CD4-positive, alpha-beta memory T cell (primary cell): Measurements from ENCODE around the gene JMJD7. TPM values are rescaled to one million over a fixed set of nuclear protein-coding genes. Genes with fewer than 3 reads are reported as not detected.
A peak's percentile ranks its signal among the peaks of the same experiment; 100 is the strongest.

Experiments used
- CTCF ChIA-PET: fragments of 350-600 bp; sonication (Branson Sonifier 250); formaldehyde crosslinking; loops from one replicate; lab custom pipeline; 2021; ENCODE audit warnings: inconsistent platforms; ENCODE audit not compliant: partially characterized antibody; lab: Charles Lee
- POLR2A ChIA-PET: fragments of 350-600 bp; sonication (Branson Sonifier 250); formaldehyde crosslinking; loops from one replicate; lab custom pipeline; 2021; ENCODE audit not compliant: partially characterized antibody; lab: Charles Lee
- DNase-seq, 5 donors: peaks; one replicate each; pipeline versions ENCODE4 v3.0.0 to v3.0.0-alpha.2; 2020 to 2022; ENCODE audit warnings: mixed read lengths in 1 of 5
- H3K27ac ChIP-seq: one replicate; pipeline ENCODE4 v1.7.0; 2013; ENCODE audit warnings: low read depth, low read length
- H3K27me3 ChIP-seq: 2 replicates; pipeline ENCODE4 v1.7.0; 2013; ENCODE audit warnings: mild to moderate bottlenecking, low read length, moderate library complexity; ENCODE audit not compliant: insufficient read depth
- H3K36me3 ChIP-seq: 2 replicates; pipeline ENCODE4 v1.7.0; 2013; ENCODE audit warnings: mild to moderate bottlenecking, low read length, moderate library complexity; ENCODE audit not compliant: insufficient read depth
- H3K4me1 ChIP-seq: 2 replicates; pipeline ENCODE4 v1.7.0; 2013; ENCODE audit warnings: mild to moderate bottlenecking, low read length, moderate library complexity; ENCODE audit not compliant: insufficient read depth
- H3K4me3 ChIP-seq, 2 donors: one replicate each; pipeline ENCODE4 v1.7.0; 2013; ENCODE audit warnings: low read length in 2 of 2, mild to moderate bottlenecking in 1 of 2
- H3K9me3 ChIP-seq, 2 donors: one replicate each; pipeline ENCODE4 v1.7.0; 2013; ENCODE audit warnings: low read length in 2 of 2, control low read depth in 1 of 2; ENCODE audit not compliant: control insufficient read depth in 1 of 2
- H3K27ac Mint-ChIP-seq, 7 donors: one replicate each; pipeline ENCODE4 v1.8.0; 2020 to 2021; ENCODE audit warnings: mixed read lengths in 7 of 7, mild to moderate bottlenecking in 6 of 7, inconsistent platforms in 3 of 7, moderate library complexity in 3 of 7
- H3K27me3 Mint-ChIP-seq, 2 donors: one replicate each; pipeline ENCODE4 v1.8.0; 2020 to 2021; ENCODE audit warnings: mixed read lengths in 2 of 2
- H3K36me3 Mint-ChIP-seq, 2 donors: one replicate each; pipeline ENCODE4 v1.8.0; 2020 to 2021; ENCODE audit warnings: mixed read lengths in 2 of 2, inconsistent platforms in 1 of 2, mild to moderate bottlenecking in 1 of 2
- H3K4me1 Mint-ChIP-seq, 4 donors: one replicate each; pipeline ENCODE4 v1.8.0; 2020 to 2021; ENCODE audit warnings: mixed read lengths in 4 of 4, mild to moderate bottlenecking in 1 of 4
- H3K4me3 Mint-ChIP-seq, 8 donors: one replicate each; pipeline ENCODE4 v1.8.0; 2020 to 2021; ENCODE audit warnings: mixed read lengths in 8 of 8, mild to moderate bottlenecking in 7 of 8, moderate library complexity in 6 of 8, inconsistent platforms in 3 of 8
- H3K9me3 Mint-ChIP-seq, 8 donors: one replicate each; pipeline ENCODE4 v1.8.0; 2020 to 2021; ENCODE audit warnings: mixed read lengths in 8 of 8, mild to moderate bottlenecking in 5 of 8, inconsistent platforms in 3 of 8, moderate library complexity in 1 of 8
- intact Hi-C: fragments of 100-400 bp; cut with micrococcal nuclease; formaldehyde crosslinking; loops from one replicate; pipeline ENCODE4 v1.15.1; 2023
- polyA plus RNA-seq, 2 donors: library from polyadenylated mRNA; unstranded; fragments of 300-500 nt; fragmentation: Illumina TruSeq; gene quantifications; one replicate each; pipeline ENCODE4 v1.2.3, GENCODE V29; 2021
- total RNA-seq, 2 experiments: library from RNA; stranded (reverse); gene quantifications; one replicate each; pipeline ENCODE4 v1.2.3, GENCODE V29; 2021

Gene JMJD7
- total and polyA plus RNA-seq, 4 experiments from 2014 or later = 18.7 to 78.5 (median 51.5) TPM

GRCh38 chr15:41881086-41881485 lies 53.2 kb downstream of the JMJD7 start:
- DNase-seq = no peak
- peak overlapping the region in 3 of 7 donors; percentile 23 to 71 (median 42) for H3K27ac Mint-ChIP-seq

GRCh38 chr15:41881550-41881919 lies 53.6 kb downstream of the JMJD7 start:
- no peak overlapping the region for H3K4me3 ChIP-seq
- ChIA-PET POLR2A (interaction anchor here (1.5 to 2.9 kb wide), 2 partner anchors 12 to 23 kb away, joined by 3 to 8 read pairs; no protein-coding TSS in a partner anchor), CTCF (interaction anchor here (1.5 kb wide), 1 partner anchor 23 kb away, joined by 7 read pairs; no protein-coding TSS in a partner anchor)
- no peaks in the 10 kb centered on the region for H3K27me3 ChIP-seq
- H3K4me3 Mint-ChIP-seq = peak overlapping the region; percentile 3 to 64 (median 47)
- no peak for DNase-seq
- peak overlapping the region in 4 of 7 donors; percentile 23 to 71 (median 36) for H3K27ac Mint-ChIP-seq
- H3K36me3 Mint-ChIP-seq = no peaks in the 10 kb centered on the region
- peaks cover 0 to 16% (median 11%) of the 10 kb centered on the region in 4 donors for H3K4me1 Mint-ChIP-seq
- intact Hi-C loops = no loop called here
- H3K9me3 Mint-ChIP-seq = no peaks in the 10 kb centered on the region
- no peaks in the 10 kb centered on the region for H3K9me3 ChIP-seq
- peaks cover 0 to 10% of the 10 kb centered on the region in 2 donors for H3K27me3 Mint-ChIP-seq
- no peaks in the 10 kb centered on the region for H3K36me3 ChIP-seq
- H3K4me1 ChIP-seq = peaks cover 3% of the 10 kb centered on the region
- H3K27ac ChIP-seq = no peak overlapping the region

More at GRCh38 chr15:41881086-41881485, 53.2 kb downstream of the JMJD7 start:
- peaks cover 0 to 16% (median 11%) of the 10 kb centered on the region in 4 donors for H3K4me1 Mint-ChIP-seq
- no peak overlapping the region for H3K4me3 ChIP-seq
- CTCF ChIA-PET = interaction anchor here (1.5 kb wide), 1 partner anchor 24 kb away, joined by 7 read pairs; no protein-coding TSS in a partner anchor
- no peaks in the 10 kb centered on the region for H3K27me3 ChIP-seq
- H3K4me1 ChIP-seq = peaks cover 3% of the 10 kb centered on the region
- no peaks in the 10 kb centered on the region for H3K36me3 Mint-ChIP-seq
- no peaks in the 10 kb centered on the region for H3K9me3 Mint-ChIP-seq
- POLR2A ChIA-PET = interaction anchor here (1.5 to 2.9 kb wide), 2 partner anchors 12 to 24 kb away, joined by 3 to 8 read pairs; no protein-coding TSS in a partner anchor
- intact Hi-C loops = no loop called here
- no peak overlapping the region for H3K27ac ChIP-seq
- H3K27me3 Mint-ChIP-seq = peaks cover 0 to 10% of the 10 kb centered on the region in 2 donors
- peak overlapping the region; percentile 3 to 64 (median 47) for H3K4me3 Mint-ChIP-seq
- no peaks in the 10 kb centered on the region for H3K36me3 ChIP-seq
- no peaks in the 10 kb centered on the region for H3K9me3 ChIP-seq

GRCh38 chr15:41881920-41882688 lies 54.2 kb downstream of the JMJD7 start:
- Histone ChIP-seq H3K4me3 (no peak overlapping the region), H3K27ac (no peak overlapping the region), H3K27me3 (no peaks in the 10 kb centered on the region), H3K36me3 (no peaks in the 10 kb centered on the region), H3K4me1 (peaks cover 3% of the 10 kb centered on the region), H3K9me3 (no peaks in the 10 kb centered on the region)
- DNase-seq = no peak
- Mint-ChIP-seq H3K4me1 (peaks cover 0 to 16% (median 11%) of the 10 kb centered on the region in 4 donors), H3K27me3 (peaks cover 0 to 10% of the 10 kb centered on the region in 2 donors), H3K36me3 (no peaks in the 10 kb centered on the region), H3K9me3 (no peaks in the 10 kb centered on the region), H3K27ac (no peak overlapping the region), H3K4me3 (peak overlapping the region in 1 of 8 donors; percentile 31)
- POLR2A ChIA-PET = interaction anchor here (1.2 to 2.9 kb wide), 3 partner anchors 11 to 23 kb away, joined by 3 to 8 read pairs (median 3); no protein-coding TSS in a partner anchor
- intact Hi-C loops = no loop called here
- CTCF ChIA-PET = interaction anchor here (0.9 to 1.5 kb wide), 2 partner anchors 23 to 71 kb away, joined by 4 to 7 read pairs; no protein-coding TSS in a partner anchor

- H3K9me3 ChIP-seq = no peaks in the 10 kb centered on the region
- Mint-ChIP-seq H3K27me3 (peaks cover 0 to 10% of the 10 kb centered on the region in 2 donors), H3K9me3 (no peaks in the 10 kb centered on the region), H3K36me3 (no peaks in the 10 kb centered on the region), H3K27ac (peak overlapping the region in 2 of 7 donors; percentile 64 to 78), H3K4me1 (peaks cover 4 to 18% (median 14%) of the 10 kb centered on the region in 4 donors), H3K4me3 (peak overlapping the region in 3 of 8 donors; percentile 13 to 36 (median 31))
- no peaks in the 10 kb centered on the region for H3K36me3 ChIP-seq
- no peak overlapping the region for H3K4me3 ChIP-seq
- no peak for DNase-seq
- CTCF ChIA-PET = interaction anchor here (0.9 kb wide), 1 partner anchor 72 kb away, joined by 4 read pairs; no protein-coding TSS in a partner anchor
- no peak overlapping the region for H3K27ac ChIP-seq
- H3K4me1 ChIP-seq = peaks cover 5% of the 10 kb centered on the region
- no peaks in the 10 kb centered on the region for H3K27me3 ChIP-seq
- POLR2A ChIA-PET = interaction anchor here (1.2 kb wide), 2 partner anchors 12 kb away, joined by 3 read pairs; no protein-coding TSS in a partner anchor
- intact Hi-C loops = no loop called here
Observed at GRCh38 chr15:41882689-41883483, 55.0 kb downstream of the JMJD7 start.

GRCh38 chr15:41883484-41883825 lies 55.6 kb downstream of the JMJD7 start:
- intact Hi-C loops = no loop called here
- POLR2A ChIA-PET = interaction anchor here (1.2 kb wide), 1 partner anchor 12 kb away, joined by 3 read pairs; no protein-coding TSS in a partner anchor
- H3K4me1 ChIP-seq = peaks cover 11% of the 10 kb centered on the region
- Mint-ChIP-seq H3K36me3 (no peaks in the 10 kb centered on the region), H3K9me3 (no peaks in the 10 kb centered on the region), H3K4me1 (peaks cover 4 to 24% (median 15%) of the 10 kb centered on the region in 4 donors), H3K27me3 (peaks cover 0 to 10% of the 10 kb centered on the region in 2 donors), H3K27ac (peak overlapping the region in 1 of 7 donors; percentile 78), H3K4me3 (peak overlapping the region in 2 of 8 donors; percentile 13 to 36)
- CTCF ChIA-PET = no interaction called here
- DNase-seq = no peak
- H3K36me3 ChIP-seq = no peaks in the 10 kb centered on the region
- no peak overlapping the region for H3K4me3 ChIP-seq
- no peak overlapping the region for H3K27ac ChIP-seq
- H3K9me3 ChIP-seq = no peaks in the 10 kb centered on the region
- no peaks in the 10 kb centered on the region for H3K27me3 ChIP-seq

- no peak for DNase-seq
- Mint-ChIP-seq H3K9me3 (no peaks in the 10 kb centered on the region), H3K4me3 (peak overlapping the region in 1 of 8 donors; percentile 48), H3K4me1 (peaks cover 10 to 34% (median 22%) of the 10 kb centered on the region in 4 donors), H3K27ac (peak overlapping the region in 2 of 7 donors; percentile 58 to 59), H3K36me3 (no peaks in the 10 kb centered on the region), H3K27me3 (peaks cover 0 to 10% of the 10 kb centered on the region in 2 donors)
- Histone ChIP-seq H3K4me3 (no peak overlapping the region), H3K4me1 (peaks cover 18% of the 10 kb centered on the region), H3K27me3 (no peaks in the 10 kb centered on the region), H3K27ac (no peak overlapping the region), H3K36me3 (no peaks in the 10 kb centered on the region), H3K9me3 (no peaks in the 10 kb centered on the region)
- POLR2A ChIA-PET = no interaction called here
- CTCF ChIA-PET = interaction anchor here (1.1 kb wide), 1 partner anchor 20 kb away, joined by 3 read pairs; no protein-coding TSS in a partner anchor
- intact Hi-C loops = no loop called here
Observed at GRCh38 chr15:41884458-41884857, 56.6 kb downstream of the JMJD7 start.
